ENCODE data around the gene C10orf90. TPM values are rescaled to one million over a fixed set of nuclear protein-coding genes. Genes with fewer than 3 reads are reported as not detected.

C10orf90 gene
- total and polyA plus RNA-seq, 2 experiments from 2014 or later = 0.20 TPM; not detected in 1

DNA sequence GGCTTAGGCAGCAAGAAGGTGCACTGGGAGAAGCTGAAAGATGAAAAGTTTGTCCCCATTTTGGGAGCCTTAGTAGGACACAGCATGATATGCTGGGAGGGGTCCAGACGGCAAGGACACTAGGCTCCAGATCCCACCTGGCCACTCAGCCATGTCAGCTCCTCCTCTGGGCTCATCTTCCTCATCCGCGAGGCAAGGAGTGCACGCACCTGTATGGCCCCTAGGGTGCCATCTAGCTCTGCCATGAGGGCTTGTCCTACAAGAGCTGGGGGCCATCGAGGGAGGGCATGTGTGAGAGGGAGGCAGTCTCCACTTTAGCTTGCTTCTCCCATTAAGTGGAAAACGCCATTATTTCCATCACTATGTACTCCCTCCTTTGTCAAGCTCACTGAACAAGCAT lies 146.0 kb downstream of the C10orf90 start:
- Histone ChIP-seq H3K27ac (no peak overlapping the region), H3K4me3 (no peak overlapping the region), H3K4me1 (ENCODE audit: insufficient read depth) (no peaks in the 10 kb centered on the region), H2AFZ (no peak overlapping the region), H4K20me1 (ENCODE audit: insufficient read depth, poor library complexity, severe bottlenecking) (no peaks in the 10 kb centered on the region), H3K9me2 (replicated peaks; ENCODE audit: insufficient read depth) (no peaks in the 10 kb centered on the region), H3K4me2 (no peak overlapping the region), H3K27me3 (no peaks in the 10 kb centered on the region), H3K79me2 (no peaks in the 10 kb centered on the region), H3K9me3 (ENCODE audit: low read depth) (no peaks in the 10 kb centered on the region), H3K36me3 (replicated peaks; ENCODE audit: insufficient read depth, low read depth) (no peaks in the 10 kb centered on the region)
- 87% methylated on average over 6 of the region's 6 CpGs for WGBS (ENCODE audit: low lambda C conversion rate, missing lambda C conversion rate)
- no peak for TF ChIP-seq EZH2 (IDR thresholded peaks at IDR 0.05; ENCODE audit: borderline replicate concordance)
- TF ChIP-seq, protein P1, sequence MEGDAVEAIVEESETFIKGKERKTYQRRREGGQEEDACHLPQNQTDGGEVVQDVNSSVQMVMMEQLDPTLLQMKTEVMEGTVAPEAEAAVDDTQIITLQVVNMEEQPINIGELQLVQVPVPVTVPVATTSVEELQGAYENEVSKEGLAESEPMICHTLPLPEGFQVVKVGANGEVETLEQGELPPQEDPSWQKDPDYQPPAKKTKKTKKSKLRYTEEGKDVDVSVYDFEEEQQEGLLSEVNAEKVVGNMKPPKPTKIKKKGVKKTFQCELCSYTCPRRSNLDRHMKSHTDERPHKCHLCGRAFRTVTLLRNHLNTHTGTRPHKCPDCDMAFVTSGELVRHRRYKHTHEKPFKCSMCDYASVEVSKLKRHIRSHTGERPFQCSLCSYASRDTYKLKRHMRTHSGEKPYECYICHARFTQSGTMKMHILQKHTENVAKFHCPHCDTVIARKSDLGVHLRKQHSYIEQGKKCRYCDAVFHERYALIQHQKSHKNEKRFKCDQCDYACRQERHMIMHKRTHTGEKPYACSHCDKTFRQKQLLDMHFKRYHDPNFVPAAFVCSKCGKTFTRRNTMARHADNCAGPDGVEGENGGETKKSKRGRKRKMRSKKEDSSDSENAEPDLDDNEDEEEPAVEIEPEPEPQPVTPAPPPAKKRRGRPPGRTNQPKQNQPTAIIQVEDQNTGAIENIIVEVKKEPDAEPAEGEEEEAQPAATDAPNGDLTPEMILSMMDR (IDR thresholded peaks at IDR 0.05; ENCODE audit: poor library complexity) = no peak
- TF ChIP-seq EZH2phosphoT487 (IDR thresholded peaks at IDR 0.05; ENCODE audit: low read depth, severe bottlenecking, unreplicated experiment) = no peak
- DNase-seq (ENCODE audit: low spot score) = no peak

DNA sequence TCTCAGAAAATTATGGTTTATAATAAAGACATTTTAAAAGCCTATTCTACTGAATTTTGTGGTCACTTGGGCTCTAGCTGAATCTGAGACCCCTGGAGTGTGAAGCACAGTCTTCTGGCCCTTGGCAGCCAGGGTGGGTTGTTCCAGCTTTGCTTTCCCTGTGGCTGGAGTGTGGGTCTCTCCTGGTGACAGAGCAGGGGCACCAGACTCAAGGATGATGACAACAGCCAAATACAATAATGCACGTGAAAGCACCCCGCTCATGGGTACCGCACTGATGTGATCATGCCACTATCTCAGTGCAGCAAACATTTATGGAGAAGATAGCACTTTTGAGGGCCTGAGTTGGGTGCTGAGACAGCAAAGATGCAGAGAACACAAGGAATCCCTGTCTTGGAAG lies 147.4 kb downstream of the C10orf90 start:
- Histone ChIP-seq H2AFZ (no peak overlapping the region), H3K27ac (no peak overlapping the region), H3K9me2 (replicated peaks; ENCODE audit: insufficient read depth) (no peaks in the 10 kb centered on the region), H3K9me3 (ENCODE audit: low read depth) (no peaks in the 10 kb centered on the region), H3K79me2 (no peaks in the 10 kb centered on the region), H3K27me3 (no peaks in the 10 kb centered on the region), H3K4me1 (ENCODE audit: insufficient read depth) (no peaks in the 10 kb centered on the region), H3K36me3 (replicated peaks; ENCODE audit: insufficient read depth, low read depth) (no peaks in the 10 kb centered on the region), H3K4me3 (no peak overlapping the region), H4K20me1 (ENCODE audit: insufficient read depth, poor library complexity, severe bottlenecking) (no peaks in the 10 kb centered on the region), H3K4me2 (no peak overlapping the region)
- WGBS (ENCODE audit: low lambda C conversion rate, missing lambda C conversion rate) = 84% methylated on average over 3 of the region's 3 CpGs
- no peak for DNase-seq (ENCODE audit: low spot score)
- TF ChIP-seq EZH2 (IDR thresholded peaks at IDR 0.05; ENCODE audit: borderline replicate concordance) (no peak), EZH2phosphoT487 (IDR thresholded peaks at IDR 0.05; ENCODE audit: low read depth, severe bottlenecking, unreplicated experiment) (no peak)
- TF ChIP-seq, protein P1 (IDR thresholded peaks at IDR 0.05; ENCODE audit: poor library complexity) = no peak

DNA sequence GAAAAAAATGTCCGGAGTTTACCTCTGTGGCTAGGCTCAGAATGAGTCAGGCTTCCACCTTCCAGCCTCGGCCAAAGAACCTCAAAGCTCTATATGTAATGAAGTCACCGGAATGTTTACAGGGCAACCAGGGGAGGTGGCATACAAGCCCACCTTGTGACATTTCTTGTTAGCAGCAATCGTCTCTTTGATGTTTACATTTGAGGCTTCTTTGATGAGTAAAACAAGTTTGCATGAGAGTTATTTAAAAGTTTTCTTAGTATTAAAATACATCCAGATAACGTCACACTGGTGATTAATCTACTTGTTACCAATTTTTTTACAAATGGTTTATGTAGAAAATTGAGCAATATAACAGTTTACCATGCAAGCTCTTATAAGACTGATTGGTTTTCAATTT lies 149.1 kb downstream of the C10orf90 start:
- no peaks in the 10 kb centered on the region for H3K79me2 ChIP-seq
- TF ChIP-seq EZH2 (IDR thresholded peaks at IDR 0.05; ENCODE audit: borderline replicate concordance) = no peak
- TF ChIP-seq, protein P1 (IDR thresholded peaks at IDR 0.05; ENCODE audit: poor library complexity) = no peak
- no peak for TF ChIP-seq EZH2phosphoT487 (IDR thresholded peaks at IDR 0.05; ENCODE audit: low read depth, severe bottlenecking, unreplicated experiment)
- H3K9me3 ChIP-seq (ENCODE audit: low read depth) = no peaks in the 10 kb centered on the region
- no peak overlapping the region for H3K27ac ChIP-seq
- no peaks in the 10 kb centered on the region for H3K4me1 ChIP-seq (ENCODE audit: insufficient read depth)
- no peaks in the 10 kb centered on the region for H3K9me2 ChIP-seq (replicated peaks; ENCODE audit: insufficient read depth)
- H2AFZ ChIP-seq = no peak overlapping the region
- WGBS (ENCODE audit: low lambda C conversion rate, missing lambda C conversion rate) = 66% methylated on average over 5 of the region's 5 CpGs
- DNase-seq (ENCODE audit: low spot score) = no peak
- H3K4me3 ChIP-seq = no peak overlapping the region
- no peaks in the 10 kb centered on the region for H4K20me1 ChIP-seq (ENCODE audit: insufficient read depth, poor library complexity, severe bottlenecking)
- H3K4me2 ChIP-seq = no peak overlapping the region
- no peaks in the 10 kb centered on the region for H3K36me3 ChIP-seq (replicated peaks; ENCODE audit: insufficient read depth, low read depth)
- H3K27me3 ChIP-seq = no peaks in the 10 kb centered on the region

Measured in hepatocyte (in vitro differentiated cells).